HG02852 (cell line): ENCODE measurements around the gene WDR44.
A peak's percentile ranks its signal among the peaks of the same experiment; 100 is the strongest.
"Not testable (repeated sequence)": the region's sequence is repeated elsewhere in the genome, so short reads cannot be mapped to it uniquely, and the experiment has no call there.

Experiments
- ATAC-seq: cut with Tn5 transposase; IDR thresholded peaks from one replicate; pipeline ENCODE4 v1.9.1; 2021; ENCODE audit warnings: mild to moderate bottlenecking, moderate library complexity; ENCODE audit not compliant: unreplicated experiment

WDR44 gene

GRCh38 chrX:118345464-118346257, at the start of gene WDR44:
TSS of gene WDR44 (plus strand) at chrX:118346106. CDS start at chrX:118346504, 398 bp downstream.
- peak; percentile 85 for ATAC-seq

- ATAC-seq: not testable (repeated sequence)
Measured at GRCh38 chrX:118305827-118306226, 40.1 kb upstream of the WDR44 start.

DNA sequence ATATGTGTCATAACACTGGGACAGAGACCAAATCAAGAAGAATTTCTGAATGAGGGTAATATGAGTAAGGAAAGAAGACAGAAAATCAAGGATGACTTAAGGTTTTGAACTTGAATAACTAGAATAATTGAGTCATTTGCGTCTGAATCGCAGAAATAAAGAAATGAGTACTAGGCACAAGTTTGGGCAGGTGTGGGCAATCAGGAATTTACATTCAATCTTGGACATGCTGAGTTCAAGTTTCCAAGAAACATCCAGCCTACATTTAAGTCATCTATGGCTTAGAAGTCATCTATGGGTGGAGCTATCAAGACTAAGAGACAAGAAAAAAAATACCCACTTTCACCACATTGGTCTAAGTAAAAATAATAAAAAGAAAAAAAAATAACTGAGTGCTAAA, 30.4 kb upstream of the WDR44 start:
- ATAC-seq: no peak

DNA sequence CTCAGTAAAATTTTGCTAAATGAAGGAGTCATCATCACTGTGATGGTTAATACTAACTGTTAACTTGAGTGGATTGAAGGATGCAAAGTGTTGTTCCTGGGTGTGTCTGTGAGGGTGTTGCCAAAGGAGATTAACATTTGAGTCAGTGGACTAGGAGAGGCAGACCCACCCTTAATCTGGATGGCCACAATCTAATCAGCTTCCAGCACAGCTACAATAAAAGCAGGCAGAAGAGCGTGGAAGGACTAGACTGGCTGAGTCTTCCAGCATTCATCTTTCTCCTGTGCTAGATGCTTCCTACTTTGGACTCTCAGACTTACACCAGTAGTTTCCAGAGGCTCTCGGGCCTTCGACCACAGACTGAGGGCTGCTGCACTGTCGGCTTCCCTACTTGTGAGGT, 21.3 kb upstream of the WDR44 start:
- no peak for ATAC-seq

DNA sequence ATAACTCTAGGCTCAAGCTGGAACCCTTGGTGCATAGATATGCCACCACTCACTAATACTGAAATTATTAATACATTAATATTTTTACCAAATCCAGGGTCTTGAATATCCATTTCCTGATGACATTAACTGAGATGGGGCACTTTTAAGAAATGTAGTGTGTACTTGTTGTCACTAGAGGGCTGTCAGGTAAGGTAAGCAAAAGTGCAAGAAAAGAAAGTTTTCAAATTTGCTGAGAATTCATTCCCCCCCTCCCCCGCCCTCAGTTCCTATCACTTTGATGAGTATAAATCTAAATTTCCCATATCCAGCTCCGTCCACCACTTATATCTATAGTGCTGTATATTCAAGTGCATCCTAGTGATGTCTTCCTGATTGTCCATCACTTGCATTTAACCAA, 20.5 kb upstream of the WDR44 start:
- ATAC-seq: no peak

DNA sequence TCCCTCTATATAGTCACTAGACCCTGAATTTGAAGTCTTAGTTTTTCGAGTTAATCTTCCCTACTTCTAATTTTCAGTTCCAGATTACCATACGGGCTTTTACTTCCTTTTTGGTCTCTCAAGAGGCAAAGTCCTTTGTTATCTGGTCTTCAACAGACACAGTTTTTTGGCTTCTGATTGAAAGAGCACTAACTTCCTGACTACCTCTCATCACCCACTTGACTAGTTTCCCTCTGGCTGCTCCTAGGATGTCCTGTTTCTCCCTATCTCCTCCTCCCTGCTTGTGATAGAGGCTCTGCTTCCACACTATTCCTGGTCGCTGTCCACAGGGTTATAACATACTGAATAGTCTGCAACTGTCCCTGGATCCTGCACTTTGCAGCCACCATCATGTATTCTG, 16.7 kb upstream of the WDR44 start:
- no peak for ATAC-seq

- no peak for ATAC-seq
Measured at GRCh38 chrX:118337687-118338086, 8.2 kb upstream of the WDR44 start.

GRCh38 chrX:118338930-118339329, 7.0 kb upstream of the WDR44 start:
- ATAC-seq: no peak

DNA sequence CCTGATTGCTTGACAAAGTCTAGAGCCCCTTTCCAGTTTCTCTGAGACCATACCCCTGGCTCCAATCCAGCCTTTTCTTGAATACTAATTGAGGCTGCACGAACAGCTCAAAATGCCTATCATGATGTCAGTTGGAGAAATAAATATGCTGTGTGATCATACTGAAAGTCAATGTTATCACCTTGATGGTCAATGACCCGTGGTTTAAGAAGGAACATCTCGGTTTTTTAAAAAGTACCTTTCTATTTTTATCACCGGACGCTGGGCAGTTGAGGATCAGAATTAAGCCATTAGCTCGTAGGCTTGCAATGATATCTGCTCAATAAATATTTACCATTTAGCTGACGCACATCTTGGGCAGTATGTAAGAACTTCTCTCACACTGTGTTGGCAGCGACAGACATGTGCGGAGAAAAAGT, 852 bp upstream of the WDR44 start:
- ATAC-seq: no peak

GRCh38 chrX:118346258-118347094, 570 bp downstream of the WDR44 start:
- peak; percentile 27 for ATAC-seq

- ATAC-seq: no peak
Measured at GRCh38 chrX:118347131-118347530, 1.2 kb downstream of the WDR44 start.

DNA sequence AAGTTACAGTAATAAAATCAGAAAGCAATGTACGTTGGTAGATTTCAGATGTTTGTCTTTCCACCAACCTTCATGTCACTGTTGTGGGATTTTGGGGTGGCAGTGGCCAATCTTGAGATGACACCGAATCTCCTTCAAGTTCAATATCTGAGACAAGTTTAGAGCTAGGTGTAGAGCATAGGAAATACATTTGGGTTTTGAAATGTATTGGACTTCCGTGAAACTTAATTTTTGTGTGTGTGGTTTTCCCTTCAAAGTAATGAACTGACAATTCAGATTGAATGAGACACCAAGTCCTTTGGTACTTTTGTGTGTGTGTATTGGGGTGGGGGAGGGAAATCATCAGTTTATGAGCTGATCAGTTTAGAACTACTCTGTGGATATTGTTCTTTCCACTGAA, 1.8 kb downstream of the WDR44 start:
- no peak for ATAC-seq

DNA sequence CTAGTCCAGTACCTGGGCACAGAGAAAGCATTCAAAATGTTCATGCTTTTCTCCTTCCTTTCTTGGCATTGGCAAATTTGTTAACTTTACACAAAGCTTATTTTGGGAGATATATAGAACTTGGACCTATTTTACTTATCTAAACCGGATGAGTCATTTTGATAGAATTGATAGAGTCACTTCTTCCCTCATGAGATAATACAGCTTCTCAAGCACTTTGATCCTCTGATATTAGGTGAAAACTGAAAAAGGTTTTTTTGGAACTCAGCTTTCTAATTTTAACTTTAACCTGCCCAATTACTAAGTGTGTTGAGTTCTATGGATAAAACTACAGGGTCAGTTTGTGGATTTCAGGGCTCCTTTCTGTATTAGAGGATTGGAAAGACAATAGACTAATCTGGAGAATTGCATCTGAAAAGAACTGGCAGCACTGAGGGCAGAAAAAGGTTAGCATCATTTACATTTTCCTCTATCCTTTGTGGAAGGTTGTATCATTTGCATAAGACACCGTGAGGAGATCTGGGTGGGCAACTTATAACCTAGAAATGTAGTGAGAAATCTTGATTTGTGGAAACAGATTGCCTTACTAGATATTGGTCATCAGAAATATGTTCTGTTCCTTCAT, 2.4 kb downstream of the WDR44 start:
- ATAC-seq: no peak

DNA sequence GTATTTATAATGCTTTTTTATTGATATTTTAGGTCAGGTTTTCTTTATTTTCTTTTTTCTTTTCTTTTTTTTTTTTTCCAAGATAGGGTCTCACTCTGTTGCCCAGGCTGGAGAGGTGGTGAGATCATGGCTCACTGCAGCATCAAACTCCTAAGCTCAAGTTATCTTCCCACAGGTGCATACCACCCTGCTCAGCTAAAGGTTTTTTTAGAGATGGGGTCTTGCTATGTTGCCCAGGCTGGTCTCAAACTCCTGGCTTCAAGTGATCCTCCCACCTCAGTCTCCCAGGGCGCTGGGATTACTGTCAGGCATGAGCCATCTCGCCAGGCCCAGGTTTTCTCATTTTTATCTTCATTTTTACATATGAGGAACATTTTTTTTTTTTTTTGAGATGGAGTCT, 3.3 kb downstream of the WDR44 start:
- ATAC-seq: no peak

DNA sequence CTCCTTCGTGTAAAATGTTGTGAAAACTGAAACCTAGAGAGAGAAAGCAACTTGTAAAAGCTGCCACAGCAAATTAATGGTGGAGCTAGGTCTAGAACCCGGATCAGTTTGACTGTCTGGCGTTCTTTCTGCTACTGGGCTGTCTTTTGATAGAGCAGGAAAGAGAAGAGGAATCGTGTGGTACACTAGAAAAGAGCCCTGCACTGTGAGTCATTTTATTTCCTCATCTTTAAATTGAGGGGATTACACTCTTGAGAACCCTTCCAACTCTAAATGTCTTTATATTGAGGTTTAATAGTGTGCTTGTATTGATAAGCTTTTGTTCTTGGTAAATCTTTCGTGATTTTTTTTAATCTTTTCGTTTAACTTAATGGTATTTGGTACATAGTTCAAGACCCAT, 4.3 kb downstream of the WDR44 start:
- ATAC-seq: no peak

DNA sequence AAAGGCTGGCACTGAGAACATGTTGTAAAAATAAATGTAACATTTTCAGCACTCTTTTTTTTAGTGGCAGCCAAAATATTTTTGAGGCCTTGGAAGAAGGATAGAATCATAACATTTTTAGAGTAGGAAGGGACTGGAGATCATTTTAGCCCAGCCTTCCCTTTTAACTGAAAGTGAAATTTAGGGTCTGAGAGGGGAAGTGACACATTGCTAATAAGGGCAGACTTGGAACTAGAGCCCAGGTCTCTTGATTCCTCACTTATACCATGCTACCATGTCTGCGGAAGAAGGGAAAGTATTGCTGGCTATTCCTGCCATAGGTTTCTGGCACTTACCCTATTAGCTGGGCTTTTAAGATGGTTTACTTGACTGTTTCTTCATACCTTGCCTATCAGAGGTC, 4.8 kb downstream of the WDR44 start:
- ATAC-seq: no peak

DNA sequence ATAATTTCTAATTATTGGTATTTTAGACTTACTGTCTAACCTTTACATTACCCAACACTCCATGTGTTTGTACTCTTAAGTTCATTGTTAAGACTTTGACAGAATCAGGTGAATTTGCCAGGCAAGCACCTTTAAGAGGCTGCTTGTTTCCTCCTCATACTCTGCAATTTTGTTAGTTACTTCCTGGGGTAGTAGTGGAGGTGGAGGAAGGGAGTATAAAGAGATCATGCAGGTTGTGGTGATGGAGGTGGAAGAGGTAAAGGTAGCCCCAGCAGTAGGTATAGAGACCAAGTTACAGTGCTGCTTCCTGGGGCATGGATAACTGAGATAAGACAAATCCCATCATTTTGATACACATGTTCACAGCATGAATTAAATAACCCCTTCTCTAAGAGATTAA, 6.7 kb downstream of the WDR44 start:
- no peak for ATAC-seq

DNA sequence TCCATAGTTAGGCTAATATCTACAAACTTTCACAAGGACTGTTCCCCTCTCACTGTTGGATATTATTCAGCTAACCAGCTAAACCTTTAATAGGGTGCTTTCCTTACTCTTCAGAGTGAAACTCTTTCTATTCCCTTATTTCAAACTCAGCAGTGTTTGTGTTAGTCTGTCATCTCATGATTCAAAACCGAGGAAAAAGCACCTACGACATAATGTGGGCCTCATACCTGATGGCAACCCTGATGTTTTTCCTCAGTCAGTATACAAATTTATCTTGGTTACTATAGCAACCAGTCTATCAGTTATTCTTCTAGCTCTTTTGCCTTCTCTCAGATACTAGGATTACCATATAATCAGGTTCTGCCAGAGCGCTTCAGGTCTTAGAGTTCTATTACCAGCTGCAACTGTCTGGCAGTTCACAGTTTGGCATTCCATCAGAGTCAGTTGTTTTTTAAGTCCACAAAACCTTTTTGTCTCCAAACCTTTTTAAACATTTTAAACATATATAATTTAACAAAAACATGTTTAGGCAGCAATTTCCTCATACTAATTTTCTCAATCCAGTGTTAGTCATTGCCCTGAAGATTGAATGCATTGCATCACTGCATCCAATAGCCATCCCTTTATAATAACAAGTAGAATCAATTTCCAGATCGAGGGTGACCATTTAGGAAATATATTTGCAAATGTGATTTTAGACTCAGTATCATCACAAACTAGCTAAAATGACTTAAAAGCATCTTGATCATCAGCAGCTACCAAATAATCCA, 7.4 kb downstream of the WDR44 start:
- peak; percentile 58 for ATAC-seq

- ATAC-seq: no peak
Measured at GRCh38 chrX:118355225-118355920, 9.5 kb downstream of the WDR44 start.

DNA sequence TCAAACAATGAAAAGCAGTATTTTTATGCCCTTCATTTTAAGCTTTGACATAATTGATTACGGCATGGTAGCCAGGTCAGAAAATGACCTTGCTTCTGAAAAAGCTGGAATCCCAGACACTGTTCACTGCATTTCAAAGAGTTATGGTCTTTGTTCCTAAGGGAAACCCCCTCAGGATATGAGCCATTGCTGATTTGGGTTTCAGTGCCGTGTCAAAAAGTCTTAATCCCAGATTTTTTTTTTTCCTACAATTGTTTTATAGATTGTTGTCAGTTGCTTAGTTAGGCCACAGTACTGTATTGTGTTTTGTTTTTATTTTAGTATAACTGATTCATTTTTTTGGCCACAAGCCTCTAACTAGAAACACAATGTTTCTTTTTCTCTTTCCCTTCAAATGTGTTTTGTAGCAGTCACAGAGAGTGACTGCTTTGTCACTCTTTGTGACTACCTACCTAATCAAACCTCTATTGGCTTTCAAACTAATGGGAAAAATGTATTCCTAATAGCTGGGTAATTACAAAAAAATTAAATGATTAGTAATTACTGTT, 10.3 kb downstream of the WDR44 start:
- no peak for ATAC-seq
